HG03457 (cell line): ENCODE data around the gene ARL5C.

Source experiments
- ATAC-seq: cut with Tn5 transposase; IDR thresholded peaks from one replicate; pipeline ENCODE4 v1.9.1; 2021; ENCODE audit warnings: moderate number of reproducible peaks; ENCODE audit not compliant: unreplicated experiment

The ARL5C gene, protein sequence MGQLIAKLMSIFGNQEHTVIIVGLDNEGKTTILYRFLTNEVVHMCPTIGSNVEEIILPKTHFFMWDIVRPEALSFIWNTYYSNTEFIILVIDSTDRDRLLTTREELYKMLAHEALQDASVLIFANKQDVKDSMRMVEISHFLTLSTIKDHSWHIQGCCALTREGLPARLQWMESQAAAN

DNA sequence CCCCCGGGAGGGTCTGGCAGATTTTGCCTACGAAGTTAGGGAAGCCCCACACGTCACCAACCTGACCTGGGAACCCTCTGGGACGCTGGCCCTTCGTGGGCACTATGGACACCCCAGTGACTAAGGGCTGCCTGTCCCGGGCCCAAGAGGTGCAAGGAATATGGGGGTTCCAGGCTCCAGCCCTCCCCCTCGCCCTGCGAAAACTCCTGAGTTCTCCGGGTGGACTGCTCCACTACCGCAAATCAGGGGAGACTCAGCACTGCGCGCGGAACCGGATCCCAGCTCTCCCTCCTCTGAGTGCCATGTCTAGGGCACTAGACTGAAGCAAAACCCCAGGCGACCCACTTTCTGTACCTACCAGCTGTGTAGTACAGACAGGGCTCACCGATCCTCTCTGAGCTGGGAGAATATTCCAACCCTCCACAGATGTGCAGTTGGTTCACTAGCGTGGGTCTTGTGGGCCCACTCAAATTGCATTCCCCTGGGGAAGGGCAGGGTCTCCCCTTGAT, at the start of gene ARL5C:
ARL5C (minus strand) TSS at position 321 of the 509 bp plus-strand sequence. CDS start 401 bp downstream, outside the sequence.
- no peak for ATAC-seq

DNA sequence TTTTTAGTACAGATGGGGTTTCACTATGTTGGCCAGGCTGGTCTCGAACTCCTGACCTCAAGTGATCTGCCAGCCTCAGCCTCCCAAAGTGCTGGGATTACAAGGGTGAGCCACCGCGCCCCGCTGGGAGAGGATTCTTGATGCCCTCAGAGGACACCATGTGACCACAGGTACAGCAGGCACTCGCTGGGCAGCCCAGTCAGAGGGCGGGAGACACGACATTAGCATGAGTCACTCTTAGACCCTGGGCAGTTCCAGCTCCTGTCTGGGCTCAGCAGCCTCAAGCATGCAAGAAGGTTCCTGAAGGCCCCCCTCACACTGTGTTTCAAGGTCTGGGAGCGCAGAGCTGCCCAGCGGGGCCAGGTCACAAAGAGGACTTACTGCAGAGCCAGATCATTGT, 47.9 kb upstream of the ARL5C start:
- ATAC-seq: no peak

DNA sequence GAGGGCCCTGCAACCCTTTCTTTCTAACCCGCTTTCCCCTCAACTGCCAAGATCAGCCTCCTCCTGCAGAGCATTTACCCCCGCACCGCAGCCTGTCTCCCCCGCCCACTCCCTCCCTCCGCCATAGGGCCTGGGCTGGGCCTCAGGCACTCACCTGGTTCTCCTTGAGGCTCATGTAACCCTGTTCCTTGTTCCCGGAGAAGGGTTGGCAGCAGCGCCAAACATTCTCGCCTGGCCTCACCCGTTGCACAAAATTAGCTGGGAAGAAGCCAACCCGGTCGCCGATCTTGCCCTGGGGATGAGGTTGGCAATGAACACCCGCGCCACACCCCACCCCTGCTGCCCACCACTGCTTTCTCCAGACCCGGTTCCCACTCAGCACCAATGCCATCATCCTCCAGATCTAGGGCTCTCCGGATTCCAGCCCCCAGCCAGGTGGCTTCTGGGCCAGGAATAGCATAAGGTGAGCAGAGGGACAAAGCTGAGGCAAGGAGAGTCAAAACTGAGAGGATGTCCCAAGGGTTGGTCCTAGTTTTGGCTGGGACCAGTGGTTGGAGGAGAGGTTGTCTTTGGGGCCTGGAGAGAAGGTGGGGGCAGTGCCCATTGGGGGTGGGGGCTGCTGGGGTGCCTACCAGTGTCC, 47.0 kb upstream of the ARL5C start:
- ATAC-seq: no peak

DNA sequence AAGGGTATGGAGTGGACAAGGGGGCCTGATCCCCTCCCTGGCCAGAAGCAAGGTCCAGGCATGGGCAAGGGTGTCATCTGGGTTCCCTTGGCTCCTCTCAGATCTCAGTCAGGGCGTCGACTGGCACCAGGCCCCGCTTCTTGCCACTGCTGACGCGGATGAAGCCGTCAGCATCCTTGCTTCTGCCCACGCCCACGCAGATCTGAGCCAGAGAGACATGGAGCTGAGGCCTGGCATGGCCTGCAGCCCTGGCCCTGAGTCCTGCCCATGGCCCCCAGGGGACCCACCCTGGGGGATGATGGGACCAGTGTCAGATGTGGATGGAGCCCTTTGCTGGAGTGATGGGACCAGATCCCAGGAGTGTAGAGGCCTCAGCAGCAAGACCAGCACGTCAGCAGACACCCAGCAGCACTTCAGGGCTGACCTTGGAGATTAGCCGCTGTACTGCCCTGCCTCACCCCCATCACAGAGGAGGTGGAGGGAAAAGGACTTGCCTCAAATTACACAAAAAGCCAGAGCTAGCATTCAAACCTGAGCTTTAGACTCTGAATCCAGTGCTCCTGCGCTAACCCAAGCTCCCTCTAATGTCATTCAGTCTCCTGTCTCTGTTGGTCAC, 46.3 kb upstream of the ARL5C start:
- no peak for ATAC-seq

DNA sequence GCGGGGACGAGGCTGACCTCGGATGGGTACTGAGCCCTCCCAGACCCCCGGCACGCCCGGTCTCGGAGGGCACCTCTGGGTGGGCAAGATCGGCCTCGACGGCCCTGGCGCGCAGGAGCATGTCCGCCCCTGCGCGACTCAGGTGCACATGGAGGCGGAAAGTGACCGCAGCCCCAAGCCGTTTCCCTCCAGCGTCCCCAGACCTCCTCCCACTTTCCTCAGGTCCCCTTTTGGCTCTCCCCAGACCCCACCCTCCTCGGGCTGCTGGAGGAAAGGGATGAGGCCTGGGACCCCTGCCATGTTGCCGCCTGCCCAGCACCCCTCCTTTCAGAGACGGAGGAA, 44.1 kb upstream of the ARL5C start:
- no peak for ATAC-seq

DNA sequence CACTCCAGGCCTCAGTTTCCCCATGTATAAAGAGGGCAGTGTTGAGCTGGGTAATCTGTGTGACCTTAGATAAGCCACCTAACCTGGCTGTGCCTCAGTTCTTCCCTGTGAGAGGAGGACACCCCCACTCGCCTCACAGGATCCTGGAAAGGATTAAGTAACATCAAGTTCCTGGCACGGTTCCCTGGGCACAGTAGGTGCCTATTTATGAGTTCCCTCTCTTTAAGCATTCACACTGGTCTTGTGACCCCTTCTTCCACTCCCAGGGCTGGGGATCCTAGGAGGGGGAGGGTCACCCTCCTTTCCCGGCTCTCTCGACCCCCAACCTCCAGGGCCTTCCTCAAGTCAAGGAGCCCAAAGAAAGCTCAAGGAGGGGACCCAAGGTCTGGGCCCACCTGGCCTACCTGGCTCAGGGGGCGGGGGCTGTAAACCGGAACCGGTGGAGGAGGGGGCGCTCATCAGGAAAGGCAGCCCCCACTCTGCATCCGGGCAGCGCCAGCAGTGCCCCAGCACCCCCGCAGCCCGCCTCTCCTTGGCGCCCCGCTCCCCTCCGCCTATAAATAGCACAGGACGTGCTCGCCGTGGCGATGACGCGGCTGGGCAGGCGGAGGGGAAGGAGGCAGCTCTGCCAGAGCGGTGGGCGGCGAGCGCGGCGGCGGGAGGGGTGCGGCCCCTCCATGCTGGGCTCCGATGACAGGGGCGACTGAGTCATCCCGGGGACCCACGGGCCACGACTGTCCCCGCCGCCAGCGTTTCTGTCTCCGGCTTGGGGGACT, 43.5 kb upstream of the ARL5C start:
- ATAC-seq: no peak

DNA sequence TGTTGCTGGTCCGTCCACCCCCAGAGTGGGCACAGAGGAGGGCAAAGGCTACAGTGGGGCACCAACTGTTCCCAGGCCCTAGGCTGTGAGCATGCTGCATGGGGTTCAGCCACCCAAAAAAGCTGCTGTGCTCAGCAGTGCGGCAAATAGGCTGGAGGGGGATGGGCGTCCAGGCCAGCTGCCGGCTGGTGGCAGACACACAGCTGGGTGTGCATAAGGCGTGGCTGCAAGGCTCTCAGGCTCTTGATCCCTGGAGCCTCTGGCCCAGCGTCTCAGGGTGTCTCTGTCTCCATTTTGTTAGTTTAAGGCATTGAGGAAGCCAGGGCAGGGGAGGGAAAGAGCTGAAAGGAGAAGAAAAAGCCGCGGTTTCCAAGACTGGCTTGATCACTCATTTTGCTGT, 42.9 kb upstream of the ARL5C start:
- ATAC-seq: no peak

DNA sequence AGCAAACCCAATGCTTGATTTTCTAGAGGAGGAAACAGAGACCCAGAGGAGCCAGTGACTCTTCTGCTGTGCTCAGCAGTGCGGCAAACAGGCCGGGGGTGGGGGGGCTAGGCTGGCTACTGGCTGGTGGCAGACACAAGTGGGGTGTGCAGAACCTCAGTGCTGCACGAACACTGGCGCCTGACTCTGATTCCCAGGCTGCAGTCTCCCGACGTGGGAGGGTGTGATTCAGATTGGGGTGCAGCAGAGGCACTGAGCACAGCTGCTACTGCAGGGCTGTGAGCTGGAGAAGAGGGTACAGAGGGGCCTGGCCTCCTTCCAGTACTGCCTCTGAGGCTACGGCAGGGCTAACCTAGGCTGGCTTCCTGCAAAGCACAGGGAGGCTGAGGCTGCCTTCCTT, 42.2 kb upstream of the ARL5C start:
- ATAC-seq: no peak

DNA sequence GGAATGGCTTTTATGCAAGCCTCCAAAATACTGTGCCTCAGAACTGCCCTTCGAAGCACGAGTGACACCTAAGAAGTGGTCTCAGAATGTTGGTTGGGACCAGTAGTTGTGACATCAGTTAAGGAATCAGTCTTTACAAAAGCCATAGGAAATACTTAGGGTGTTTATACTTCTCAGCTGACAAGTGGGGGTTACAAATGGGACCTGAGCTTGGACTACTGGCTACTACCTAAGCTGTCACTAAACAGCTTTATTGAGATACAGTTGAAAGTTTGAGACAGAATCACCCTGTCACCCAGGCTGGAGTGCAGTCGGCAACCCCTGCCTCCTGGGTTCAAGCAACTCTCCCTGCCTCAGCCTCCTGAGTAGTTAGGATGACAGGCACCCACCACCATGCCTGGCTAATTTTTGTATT, 39.2 kb upstream of the ARL5C start:
- no peak for ATAC-seq

DNA sequence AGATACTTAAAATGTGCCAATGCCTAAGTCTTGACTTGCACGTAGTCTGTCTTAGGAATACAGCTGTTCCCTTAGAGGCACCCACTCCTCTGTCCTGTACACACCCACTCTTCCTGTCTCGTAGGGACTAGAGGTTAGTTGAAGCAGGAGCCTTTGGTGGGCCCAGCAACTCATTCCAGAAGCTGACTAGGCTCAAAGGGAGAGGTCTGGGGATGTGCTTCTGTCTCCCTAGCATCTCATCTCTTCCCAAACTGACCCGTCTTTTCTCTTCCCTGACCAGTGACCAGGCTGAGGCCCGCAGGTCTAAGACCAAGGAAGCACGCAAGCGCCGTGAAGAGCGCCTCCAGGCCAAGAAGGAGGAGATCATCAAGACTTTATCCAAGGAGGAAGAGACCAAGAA, 38.3 kb upstream of the ARL5C start:
- no peak for ATAC-seq

DNA sequence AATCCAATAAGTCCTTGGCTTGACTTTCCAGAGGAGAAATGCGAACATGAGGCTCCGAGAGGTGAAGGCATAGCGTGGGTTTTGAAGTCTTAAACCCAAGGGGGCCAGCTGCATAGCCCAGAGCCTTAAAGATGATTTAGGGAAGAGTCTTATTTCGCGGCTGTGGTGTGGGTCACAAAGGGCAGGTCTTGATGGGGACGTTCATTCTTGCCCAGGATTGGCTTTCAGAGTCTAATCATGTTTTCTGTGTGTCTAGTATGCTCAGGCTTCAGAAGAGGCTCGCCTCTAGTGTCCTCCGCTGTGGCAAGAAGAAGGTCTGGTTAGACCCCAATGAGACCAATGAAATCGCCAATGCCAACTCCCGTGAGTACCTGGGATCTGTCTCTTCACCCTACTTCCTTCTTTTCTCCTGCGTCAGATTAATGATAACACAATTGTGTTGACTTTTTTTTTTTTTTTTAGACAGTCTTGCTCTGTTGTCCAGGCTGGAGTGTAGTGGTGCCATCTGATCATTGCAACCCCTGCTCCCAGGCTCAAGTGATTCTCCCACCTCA, 35.1 kb upstream of the ARL5C start:
- no peak for ATAC-seq

DNA sequence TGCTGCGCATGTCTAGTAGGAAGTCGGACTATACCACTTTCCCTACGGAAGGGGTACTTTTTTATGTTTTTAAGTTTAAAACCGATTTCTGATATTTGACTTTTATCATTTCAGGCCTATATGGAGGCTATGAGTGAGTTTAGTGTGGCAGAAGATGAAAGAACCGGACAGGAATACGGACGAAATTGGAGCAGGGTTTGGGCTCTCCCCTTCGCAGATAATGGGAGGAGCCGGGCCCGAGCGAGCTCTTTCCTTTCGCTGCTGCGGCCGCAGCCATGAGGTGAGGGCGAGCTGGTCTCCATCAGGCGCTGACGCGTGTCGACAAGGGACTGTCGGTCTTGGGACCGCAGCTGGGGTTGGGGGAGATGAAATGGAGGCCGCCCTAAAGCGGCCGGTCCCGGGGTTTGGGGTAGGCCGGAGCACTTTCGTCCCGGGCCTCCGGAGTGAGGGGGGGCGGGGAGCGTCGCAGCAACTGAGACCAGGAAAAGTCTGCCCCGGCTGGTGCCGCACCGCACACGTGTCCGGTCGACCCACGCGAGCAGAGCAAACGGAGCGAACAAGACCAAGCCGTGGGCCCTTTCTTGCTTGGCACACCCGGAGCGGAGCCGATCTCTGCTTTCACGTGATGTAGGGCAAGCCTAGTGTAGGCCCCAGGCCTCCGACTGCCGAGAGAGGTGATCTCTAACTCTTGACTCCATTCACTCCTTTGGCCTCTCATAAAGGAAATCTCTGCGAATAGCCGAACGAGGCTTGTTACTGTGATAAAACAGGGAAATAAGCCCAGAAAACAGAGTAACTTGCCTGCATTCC, 34.3 kb upstream of the ARL5C start, which contains the start of gene RPL19:
RPL19 (plus strand) TSS at position 214 of the 810 bp plus-strand sequence; CDS start at position 276, 62 bp downstream.
- peak; percentile 50 for ATAC-seq

DNA sequence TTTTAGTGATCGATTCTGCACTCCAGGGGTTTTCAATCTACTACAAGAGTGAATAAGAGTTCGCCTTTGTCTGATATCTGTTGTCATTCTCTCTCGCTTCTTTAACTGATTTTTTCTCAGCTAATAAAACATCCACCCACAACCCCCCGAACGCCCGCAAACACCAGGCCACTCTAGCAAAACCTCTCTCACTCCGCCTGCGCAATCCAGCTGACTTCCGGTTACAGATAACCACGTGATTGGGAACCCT, 33.8 kb upstream of the ARL5C start:
- ATAC-seq: peak; percentile 27

DNA sequence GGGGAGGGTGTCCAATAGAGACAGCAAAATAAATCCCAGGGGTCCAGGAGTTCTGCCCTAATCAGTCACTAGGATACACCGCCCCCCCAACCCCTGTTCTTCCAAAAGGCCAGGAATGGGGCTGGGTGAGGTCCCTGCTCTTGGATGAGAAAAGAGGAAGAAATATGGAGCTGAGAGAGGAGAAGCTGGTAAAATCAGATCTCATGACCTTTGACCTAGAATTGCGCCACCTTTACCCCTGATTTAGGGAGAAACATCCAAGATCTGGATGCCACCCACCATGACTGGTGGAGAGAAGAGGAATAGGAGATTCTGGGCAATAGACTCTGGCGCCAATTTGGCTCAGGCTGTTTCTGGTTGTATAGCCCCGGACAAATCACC, 32.2 kb upstream of the ARL5C start:
- ATAC-seq: no peak

DNA sequence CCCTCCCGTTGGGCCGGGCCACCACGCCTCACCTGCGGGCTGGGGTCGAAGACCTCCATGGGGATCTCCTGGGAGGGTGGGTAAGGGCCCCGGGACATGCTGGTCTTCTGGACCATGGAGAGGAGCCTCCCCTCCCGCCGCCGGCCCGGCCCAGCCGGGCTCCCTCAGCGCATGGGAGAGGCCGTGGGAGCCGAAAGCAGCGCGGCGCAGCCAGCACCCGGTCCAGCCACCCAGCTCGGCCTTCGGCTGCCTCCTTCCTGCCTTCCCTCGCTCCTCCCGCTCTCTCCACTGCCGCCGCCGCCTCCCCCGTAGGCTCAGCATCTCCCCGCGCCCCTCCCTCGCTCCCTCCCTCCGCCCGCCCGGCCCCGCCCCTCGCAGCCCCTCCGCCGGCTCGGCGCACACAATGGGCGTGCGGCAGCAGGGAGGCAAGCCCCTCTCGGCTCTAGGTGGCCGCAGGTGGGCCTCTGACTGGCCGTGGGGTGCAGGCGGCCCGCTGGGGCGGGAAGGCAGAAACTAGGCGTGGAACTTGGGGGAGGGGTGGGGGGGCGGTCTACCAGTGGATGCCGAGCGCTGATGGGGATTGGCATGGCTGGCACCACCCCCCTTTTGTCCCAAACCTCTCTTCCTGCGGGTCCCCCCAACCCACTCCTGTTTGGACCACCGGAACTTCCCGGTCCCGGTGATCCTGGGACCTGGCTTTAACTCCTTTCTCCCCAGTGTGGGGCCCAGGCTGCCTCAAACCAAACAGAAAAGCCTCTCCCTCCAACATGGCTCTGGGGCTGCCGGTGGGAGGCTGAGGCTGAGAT, 31.6 kb upstream of the ARL5C start, which contains the start of gene CACNB1:
CACNB1 (minus strand) TSS at position 290 of the 806 bp plus-strand sequence; CDS start at position 116, 174 bp downstream.
- ATAC-seq: no peak

DNA sequence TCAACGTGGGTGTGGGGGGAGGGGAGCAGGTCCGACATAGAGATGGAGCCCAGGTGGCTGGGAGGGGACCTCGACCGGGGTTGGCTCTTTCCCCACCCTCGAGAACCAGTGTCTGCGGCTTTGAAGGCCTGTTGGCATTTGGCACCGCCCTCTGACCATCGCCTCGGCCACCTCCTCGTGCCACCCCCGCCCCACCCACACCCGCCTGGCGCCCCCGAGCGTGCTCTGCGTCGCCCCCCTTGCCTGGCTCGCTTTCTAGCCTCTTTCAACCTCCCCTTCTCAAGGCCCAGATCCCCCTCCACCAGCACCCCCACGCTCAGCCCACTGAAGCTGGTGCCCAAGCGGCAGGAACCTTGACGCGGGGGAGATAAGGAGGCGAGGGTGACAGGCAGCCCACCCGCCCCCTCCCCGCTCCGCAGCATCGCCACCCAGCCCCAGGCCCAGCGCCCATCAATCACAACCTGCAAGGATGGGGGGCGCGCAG, 30.9 kb upstream of the ARL5C start:
- no peak for ATAC-seq

DNA sequence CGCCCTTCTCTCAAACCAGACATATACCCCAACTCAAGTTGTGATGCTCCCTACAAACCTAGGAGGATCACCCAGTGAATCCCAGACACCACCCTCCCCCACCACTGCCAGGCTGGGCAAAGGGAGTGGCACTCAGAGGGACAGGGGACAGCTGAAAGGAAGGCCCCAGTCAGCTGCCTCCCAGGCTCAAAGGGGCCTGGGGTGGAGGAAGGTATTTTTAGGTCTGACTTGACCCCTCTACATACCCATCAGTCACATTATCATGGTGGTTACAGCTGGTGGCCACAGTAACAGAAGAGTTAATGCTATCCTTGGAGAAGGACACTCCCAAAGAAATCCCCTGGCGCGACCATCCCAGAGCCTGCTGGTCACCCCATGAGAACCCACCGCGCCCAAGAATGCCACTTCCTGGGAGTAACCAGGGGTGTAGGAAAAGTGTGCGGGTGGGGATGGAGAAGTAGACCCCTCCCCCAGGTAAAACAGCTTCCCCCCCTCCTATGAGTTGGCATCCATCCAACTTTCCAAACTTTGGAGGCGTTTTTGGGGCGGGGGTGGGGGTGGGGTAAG, 30.4 kb upstream of the ARL5C start:
- ATAC-seq: no peak

DNA sequence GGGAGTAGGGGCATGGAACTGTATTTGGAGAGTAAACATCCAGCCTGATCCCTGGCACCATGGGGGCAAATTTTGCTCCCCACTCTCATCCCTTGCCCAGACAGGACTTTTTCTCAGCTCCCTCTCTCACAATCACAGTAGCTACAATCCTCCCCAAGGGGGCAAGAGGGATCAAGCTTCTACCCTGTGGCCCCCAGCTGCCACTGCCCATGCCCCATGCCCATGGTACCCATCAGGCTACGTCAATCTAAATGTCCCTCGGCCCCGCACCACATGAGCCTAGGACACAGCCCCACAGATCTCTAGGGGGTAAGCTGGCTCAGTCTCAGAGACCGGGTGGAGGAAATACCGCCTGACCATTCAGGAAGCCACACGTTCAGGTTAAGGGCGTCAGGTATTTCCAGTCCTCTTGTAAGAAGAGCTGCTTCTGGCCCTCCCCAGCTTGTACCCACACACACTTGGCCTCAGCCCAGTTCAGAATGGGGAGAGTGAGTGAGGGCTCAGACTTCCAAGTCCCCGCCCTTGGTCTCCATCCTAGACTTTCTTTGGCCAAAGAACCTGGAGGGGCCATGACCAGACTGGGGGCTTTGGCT, 29.7 kb upstream of the ARL5C start:
- ATAC-seq: no peak

DNA sequence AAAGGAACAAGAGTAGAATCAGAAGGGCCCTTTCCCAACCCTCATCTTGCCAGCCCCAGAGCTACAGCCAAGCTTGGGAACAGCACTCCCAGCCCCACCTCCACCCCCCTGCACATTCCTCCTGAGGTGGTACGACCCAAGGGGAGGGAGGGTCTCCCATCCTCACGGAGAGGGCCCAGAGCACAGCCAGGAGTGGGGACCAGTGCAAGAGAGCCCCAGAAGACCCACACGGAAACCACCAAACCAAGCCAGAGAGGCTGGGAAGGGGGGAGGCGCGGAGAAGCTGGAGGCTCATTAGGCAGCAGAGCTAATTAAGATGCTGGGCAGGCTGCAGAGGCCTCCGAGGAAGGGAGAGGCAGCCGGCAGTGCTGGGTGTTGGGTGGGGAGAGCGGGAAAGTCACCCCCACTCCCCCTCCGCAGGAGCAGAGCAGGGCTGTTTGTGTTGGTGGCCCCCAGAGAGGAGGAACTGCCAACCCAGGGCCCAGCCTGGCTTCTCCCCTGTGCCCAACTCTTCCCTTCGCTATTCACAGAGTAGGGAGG, 29.1 kb upstream of the ARL5C start:
- ATAC-seq: no peak
